22Rv1 (cell line): ENCODE results near the gene CCDC148.

ENCODE experiments used
- CTCF ChIP-seq: fragments of 450-650 bp; IDR thresholded peaks from 2 replicates; pipeline ENCODE4 v1.5.1; 2017; ENCODE audit warnings: mild to moderate bottlenecking
- ZFX ChIP-seq: fragments of 450-650 bp; IDR thresholded peaks from 2 replicates; pipeline ENCODE4 v1.6.1; 2017; ENCODE audit warnings: antibody characterized with exemption, borderline replicate concordance

DNA sequence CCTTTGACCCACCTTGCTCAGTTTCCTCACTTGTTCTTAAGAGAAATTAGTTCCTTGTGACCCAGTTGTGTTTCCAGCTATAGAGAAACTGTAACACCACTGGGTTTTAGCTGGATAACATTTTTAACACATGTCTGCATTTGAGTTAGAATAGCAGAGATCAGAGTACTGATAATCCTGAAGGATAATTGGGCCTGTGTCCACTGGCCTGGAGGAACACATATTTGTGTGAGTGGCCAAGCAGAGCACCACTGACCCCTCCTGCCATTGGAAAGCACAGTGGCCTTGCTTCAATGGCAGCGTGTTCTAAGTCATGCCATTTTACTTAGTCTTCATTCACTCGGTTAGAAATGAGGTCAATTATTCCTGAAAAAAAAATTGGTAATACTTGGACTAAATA, 42.8 kb upstream of the CCDC148 start:
- TF ChIP-seq CTCF (no peak), ZFX (no peak)
